K562 (cell line): Measurements from ENCODE around the gene CCNY. TPM values are rescaled to one million over a fixed set of nuclear protein-coding genes. Genes with fewer than 3 reads are reported as not detected.

Experiments
- ARNT ChIP-seq, 2 experiments: fragments of 450-650 bp; IDR thresholded peaks; 2 replicates each; pipeline ENCODE4 v1.6.1; 2016; ENCODE audit warnings: mild to moderate bottlenecking in 1 of 2
- BHLHE40 ChIP-seq: IDR thresholded peaks from 2 replicates; pipeline ENCODE4 v1.6.1; 2011; ENCODE audit warnings: low read length, improper control_type of control experiment
- CBX2 ChIP-seq: fragments of 200-600 bp; sonication (generic); IDR thresholded peaks from one replicate; pipeline ENCODE4 v1.6.1; 2012; ENCODE audit warnings: mild to moderate bottlenecking, low read length, inconsistent platforms; ENCODE audit not compliant: insufficient read depth, poor library complexity, severe bottlenecking
- CEBPG ChIP-seq, 3 experiments: fragments of 200-800 bp in 1 of 3; sonication (Bioruptor generic) in 1 of 3; sonication (generic) in 1 of 3; formaldehyde crosslinking in 1 of 3; IDR thresholded peaks in 2 of 3; conservative IDR thresholded peaks in 1 of 3; 2 replicates each; pipeline versions ENCODE4 v1.6.1 to v1.8.0; 2016 to 2022; ENCODE audit warnings: missing compliant biosample characterization in 2 of 3, missing genetic modification characterization in 2 of 3, mild to moderate bottlenecking in 1 of 3, missing genetic modification reagents in 1 of 3
- ILK ChIP-seq: fragments of 450-650 bp; IDR thresholded peaks from 2 replicates; pipeline ENCODE4 v1.6.1; 2016; ENCODE audit warnings: missing genetic modification characterization, low read depth, mild to moderate bottlenecking, missing compliant biosample characterization, moderate library complexity, borderline replicate concordance
- L3MBTL2 ChIP-seq: fragments of 450-650 bp; IDR thresholded peaks from 2 replicates; pipeline ENCODE4 v1.6.1; 2016; ENCODE audit warnings: mild to moderate bottlenecking, moderate library complexity
- LEF1 ChIP-seq: fragments of 450-650 bp; IDR thresholded peaks from 2 replicates; pipeline ENCODE4 v1.6.1; 2016; ENCODE audit warnings: mild to moderate bottlenecking
- NFRKB ChIP-seq: fragments of 450-650 bp; IDR thresholded peaks from 2 replicates; pipeline ENCODE4 v1.6.1; 2016; ENCODE audit warnings: low read depth
- RAD51 ChIP-seq: fragments of 450-650 bp; IDR thresholded peaks from 2 replicates; pipeline ENCODE4 v1.7.1; 2016; ENCODE audit warnings: low read depth, mild to moderate bottlenecking, borderline replicate concordance
- RFX5 ChIP-seq: IDR thresholded peaks from 2 replicates; pipeline ENCODE4 v1.6.1; 2011; ENCODE audit warnings: low read depth, mild to moderate bottlenecking, improper control_type of control experiment, low read length
- SNRNP70 ChIP-seq: fragments of 200-400 bp; formaldehyde crosslinking; optimal IDR thresholded peaks from 2 replicates; pipeline ENCODE3; 2017; ENCODE audit warnings: low read depth, low read length
- TEAD1 ChIP-seq, 2 experiments: fragments of 450-650 bp in 1 of 2; sonication (generic) in 1 of 2; formaldehyde crosslinking; IDR thresholded peaks; 2 replicates each; pipeline versions ENCODE4 v1.4.0 to v1.8.0; 2020 to 2022; ENCODE audit warnings: mild to moderate bottlenecking in 2 of 2, missing genetic modification reagents in 1 of 2
- XRCC5 ChIP-seq: fragments of 200-400 bp; formaldehyde crosslinking; IDR thresholded peaks from 2 replicates; pipeline ENCODE4 v1.6.1; 2017; ENCODE audit warnings: low read depth, mild to moderate bottlenecking, low read length
- ZNF175 ChIP-seq: fragments of 200-800 bp; sonication (Bioruptor generic); IDR thresholded peaks from 2 replicates; pipeline ENCODE4 v1.6.1; 2016; ENCODE audit warnings: low read depth, mild to moderate bottlenecking, missing genetic modification characterization, missing compliant biosample characterization
- ZNF23 ChIP-seq: fragments of 250-450 bp; sonication (Bioruptor Pico); IDR thresholded peaks from 2 replicates; pipeline ENCODE4 v1.4.0; 2020; ENCODE audit warnings: mild to moderate bottlenecking
- ZNF766 ChIP-seq: fragments of 200-800 bp; sonication (Bioruptor generic); conservative IDR thresholded peaks from 2 replicates; pipeline ENCODE4 v1.6.1; 2016; ENCODE audit warnings: missing genetic modification characterization, missing compliant biosample characterization
- polyA plus RNA-seq, 8 experiments: library from polyadenylated mRNA; depleted of rRNA in 4 of 8; stranded (reverse) in 5 of 8; unstranded in 3 of 8; fragments of >200 nt; fragmentation: Nextera tagmentation in 2 of 8; fragmentation: Illumina TruSeq in 1 of 8; extraction: Ambion mirVana in 2 of 8; extraction: Trizol in 1 of 8; gene quantifications; 2 replicates each; pipeline versions ENCODE4 v1.2.1 to v1.2.3, GENCODE V29; 2011 to 2014; ENCODE audit warnings: inconsistent platforms in 1 of 8, missing spikeins in 1 of 8
- total RNA-seq, 7 experiments: library from RNA; depleted of rRNA in 6 of 7; stranded (reverse); fragments of >200 nt in 6 of 7; fragmentation: Illumina TruSeq in 2 of 7; extraction: Trizol in 2 of 7; gene quantifications; 2 replicates each; pipeline versions ENCODE4 v1.2.1 to v1.2.3, GENCODE V29; 2011 to 2021; ENCODE audit warnings: low replicate concordance in 1 of 7
- TF ChIP-seq, protein P1 (sequence below): fragments of 250-450 bp; sonication (Bioruptor Pico); IDR thresholded peaks from 2 replicates; pipeline ENCODE4 v1.4.0; 2020
- TF ChIP-seq, protein P2 (sequence below): fragments of 450-650 bp; formaldehyde crosslinking; IDR thresholded peaks from 2 replicates; pipeline ENCODE4 v1.4.0; 2020; ENCODE audit warnings: mild to moderate bottlenecking, moderate library complexity
- TF ChIP-seq, protein P3 (sequence below): fragments of 450-650 bp; formaldehyde crosslinking; IDR thresholded peaks from 2 replicates; pipeline ENCODE4 v1.4.0; 2020; ENCODE audit warnings: mild to moderate bottlenecking, mixed read lengths

The CCNY gene
- total and polyA plus RNA-seq, 9 of the 15 experiments (the other 6 are each of a cell fraction or from before 2014, with no cell fraction given), result 8.4 to 109 (median 38.6) TPM

DNA sequence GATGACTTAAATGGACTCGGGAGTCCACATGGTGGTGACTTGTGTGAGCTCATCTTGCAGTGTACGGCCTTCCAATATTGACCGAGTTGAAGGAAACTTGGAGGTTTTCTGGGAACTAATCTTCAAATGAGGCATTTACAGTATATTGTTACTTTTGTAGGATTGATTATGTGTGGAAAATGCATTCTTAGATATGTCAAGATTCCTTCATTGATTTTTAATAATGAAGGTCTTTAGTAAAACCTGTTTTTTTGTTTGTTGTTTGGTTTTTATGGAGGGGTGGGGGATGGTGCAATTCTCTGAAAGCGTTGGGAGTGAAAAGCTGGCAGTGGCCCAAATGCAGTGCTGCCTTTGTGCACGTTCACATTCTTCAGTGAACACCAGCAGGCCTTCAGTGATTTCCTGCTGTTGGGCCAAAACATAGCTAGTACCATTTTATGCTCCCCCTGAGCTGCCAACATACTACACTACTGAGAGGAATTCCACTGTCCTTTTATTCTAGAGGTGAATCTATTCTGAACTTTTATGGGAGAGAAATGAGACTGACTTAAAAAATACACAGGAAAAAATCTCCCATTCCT lies 50.4 kb downstream of the CCNY start (continued):
- TF ChIP-seq, protein P1, sequence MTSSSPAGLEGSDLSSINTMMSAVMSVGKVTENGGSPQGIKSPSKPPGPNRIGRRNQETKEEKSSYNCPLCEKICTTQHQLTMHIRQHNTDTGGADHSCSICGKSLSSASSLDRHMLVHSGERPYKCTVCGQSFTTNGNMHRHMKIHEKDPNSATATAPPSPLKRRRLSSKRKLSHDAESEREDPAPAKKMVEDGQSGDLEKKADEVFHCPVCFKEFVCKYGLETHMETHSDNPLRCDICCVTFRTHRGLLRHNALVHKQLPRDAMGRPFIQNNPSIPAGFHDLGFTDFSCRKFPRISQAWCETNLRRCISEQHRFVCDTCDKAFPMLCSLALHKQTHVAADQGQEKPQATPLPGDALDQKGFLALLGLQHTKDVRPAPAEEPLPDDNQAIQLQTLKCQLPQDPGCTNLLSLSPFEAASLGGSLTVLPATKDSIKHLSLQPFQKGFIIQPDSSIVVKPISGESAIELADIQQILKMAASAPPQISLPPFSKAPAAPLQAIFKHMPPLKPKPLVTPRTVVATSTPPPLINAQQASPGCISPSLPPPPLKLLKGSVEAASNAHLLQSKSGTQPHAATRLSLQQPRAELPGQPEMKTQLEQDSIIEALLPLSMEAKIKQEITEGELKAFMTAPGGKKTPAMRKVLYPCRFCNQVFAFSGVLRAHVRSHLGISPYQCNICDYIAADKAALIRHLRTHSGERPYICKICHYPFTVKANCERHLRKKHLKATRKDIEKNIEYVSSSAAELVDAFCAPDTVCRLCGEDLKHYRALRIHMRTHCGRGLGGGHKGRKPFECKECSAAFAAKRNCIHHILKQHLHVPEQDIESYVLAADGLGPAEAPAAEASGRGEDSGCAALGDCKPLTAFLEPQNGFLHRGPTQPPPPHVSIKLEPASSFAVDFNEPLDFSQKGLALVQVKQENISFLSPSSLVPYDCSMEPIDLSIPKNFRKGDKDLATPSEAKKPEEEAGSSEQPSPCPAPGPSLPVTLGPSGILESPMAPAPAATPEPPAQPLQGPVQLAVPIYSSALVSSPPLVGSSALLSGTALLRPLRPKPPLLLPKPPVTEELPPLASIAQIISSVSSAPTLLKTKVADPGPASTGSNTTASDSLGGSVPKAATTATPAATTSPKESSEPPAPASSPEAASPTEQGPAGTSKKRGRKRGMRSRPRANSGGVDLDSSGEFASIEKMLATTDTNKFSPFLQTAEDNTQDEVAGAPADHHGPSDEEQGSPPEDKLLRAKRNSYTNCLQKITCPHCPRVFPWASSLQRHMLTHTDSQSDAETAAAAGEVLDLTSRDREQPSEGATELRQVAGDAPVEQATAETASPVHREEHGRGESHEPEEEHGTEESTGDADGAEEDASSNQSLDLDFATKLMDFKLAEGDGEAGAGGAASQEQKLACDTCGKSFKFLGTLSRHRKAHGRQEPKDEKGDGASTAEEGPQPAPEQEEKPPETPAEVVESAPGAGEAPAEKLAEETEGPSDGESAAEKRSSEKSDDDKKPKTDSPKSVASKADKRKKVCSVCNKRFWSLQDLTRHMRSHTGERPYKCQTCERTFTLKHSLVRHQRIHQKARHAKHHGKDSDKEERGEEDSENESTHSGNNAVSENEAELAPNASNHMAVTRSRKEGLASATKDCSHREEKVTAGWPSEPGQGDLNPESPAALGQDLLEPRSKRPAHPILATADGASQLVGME, result peak; percentile 94
- TF ChIP-seq ZNF175 (CRISPR knock-in tag) (peak; percentile 96), L3MBTL2 (peak; percentile 69), XRCC5 (no peak), TEAD1 (CRISPR knock-in tag; IDR thresholded peaks at IDR 0.05) (peak; percentile 33 to 90; a peak in 2 of 4 replicates), ARNT (IDR thresholded peaks at IDR 0.05) (0 out of 4 replicates have a peak, but pooled peaks of 1 of the 2 experiments have one; percentile 51), ZNF23 (0 out of 2 replicates have a peak, but pooled peaks have one; percentile 42), RFX5 (no peak), CBX2 (no peak), NFRKB (peak; percentile 71; the same call in 1 of the 2 replicates), SNRNP70 (no peak), BHLHE40 (peak; percentile 88), RAD51 (no peak), ILK (0 out of 2 replicates have a peak, but pooled peaks have one; percentile 11), LEF1 (peak; percentile 62; the same call in 1 of the 2 replicates), ZNF766 (peak; percentile 82), CEBPG (CRISPR knock-in tag; IDR thresholded peaks at IDR 0.05) (peak; percentile 87), CEBPG (tag; conservative IDR thresholded peaks at IDR 0.05 in 1 of 2, IDR thresholded peaks at IDR 0.05 in 1 of 2) (peak; percentile 71 to 90)
- TF ChIP-seq, protein P2, sequence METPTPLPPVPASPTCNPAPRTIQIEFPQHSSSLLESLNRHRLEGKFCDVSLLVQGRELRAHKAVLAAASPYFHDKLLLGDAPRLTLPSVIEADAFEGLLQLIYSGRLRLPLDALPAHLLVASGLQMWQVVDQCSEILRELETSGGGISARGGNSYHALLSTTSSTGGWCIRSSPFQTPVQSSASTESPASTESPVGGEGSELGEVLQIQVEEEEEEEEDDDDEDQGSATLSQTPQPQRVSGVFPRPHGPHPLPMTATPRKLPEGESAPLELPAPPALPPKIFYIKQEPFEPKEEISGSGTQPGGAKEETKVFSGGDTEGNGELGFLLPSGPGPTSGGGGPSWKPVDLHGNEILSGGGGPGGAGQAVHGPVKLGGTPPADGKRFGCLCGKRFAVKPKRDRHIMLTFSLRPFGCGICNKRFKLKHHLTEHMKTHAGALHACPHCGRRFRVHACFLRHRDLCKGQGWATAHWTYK (CRISPR knock-in tag), result peak; percentile 85
- TF ChIP-seq, protein P3, sequence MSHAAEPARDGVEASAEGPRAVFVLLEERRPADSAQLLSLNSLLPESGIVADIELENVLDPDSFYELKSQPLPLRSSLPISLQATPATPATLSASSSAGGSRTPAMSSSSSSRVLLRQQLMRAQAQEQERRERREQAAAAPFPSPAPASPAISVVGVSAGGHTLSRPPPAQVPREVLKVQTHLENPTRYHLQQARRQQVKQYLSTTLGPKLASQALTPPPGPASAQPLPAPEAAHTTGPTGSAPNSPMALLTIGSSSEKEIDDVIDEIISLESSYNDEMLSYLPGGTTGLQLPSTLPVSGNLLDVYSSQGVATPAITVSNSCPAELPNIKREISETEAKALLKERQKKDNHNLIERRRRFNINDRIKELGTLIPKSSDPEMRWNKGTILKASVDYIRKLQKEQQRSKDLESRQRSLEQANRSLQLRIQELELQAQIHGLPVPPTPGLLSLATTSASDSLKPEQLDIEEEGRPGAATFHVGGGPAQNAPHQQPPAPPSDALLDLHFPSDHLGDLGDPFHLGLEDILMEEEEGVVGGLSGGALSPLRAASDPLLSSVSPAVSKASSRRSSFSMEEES (CRISPR knock-in tag), result peak; percentile 43; the same call in 1 of the 2 replicates
